ENCODE data around the gene TNFRSF19. TPM values are rescaled to one million over a fixed set of nuclear protein-coding genes. Genes with fewer than 3 reads are reported as not detected.

TNFRSF19 gene
- total and polyA plus RNA-seq, 10 of the 15 experiments (the other 5 are each of a cell fraction or from before 2014, with no cell fraction given) = 16.4 to 46.2 (median 35.4) TPM

DNA sequence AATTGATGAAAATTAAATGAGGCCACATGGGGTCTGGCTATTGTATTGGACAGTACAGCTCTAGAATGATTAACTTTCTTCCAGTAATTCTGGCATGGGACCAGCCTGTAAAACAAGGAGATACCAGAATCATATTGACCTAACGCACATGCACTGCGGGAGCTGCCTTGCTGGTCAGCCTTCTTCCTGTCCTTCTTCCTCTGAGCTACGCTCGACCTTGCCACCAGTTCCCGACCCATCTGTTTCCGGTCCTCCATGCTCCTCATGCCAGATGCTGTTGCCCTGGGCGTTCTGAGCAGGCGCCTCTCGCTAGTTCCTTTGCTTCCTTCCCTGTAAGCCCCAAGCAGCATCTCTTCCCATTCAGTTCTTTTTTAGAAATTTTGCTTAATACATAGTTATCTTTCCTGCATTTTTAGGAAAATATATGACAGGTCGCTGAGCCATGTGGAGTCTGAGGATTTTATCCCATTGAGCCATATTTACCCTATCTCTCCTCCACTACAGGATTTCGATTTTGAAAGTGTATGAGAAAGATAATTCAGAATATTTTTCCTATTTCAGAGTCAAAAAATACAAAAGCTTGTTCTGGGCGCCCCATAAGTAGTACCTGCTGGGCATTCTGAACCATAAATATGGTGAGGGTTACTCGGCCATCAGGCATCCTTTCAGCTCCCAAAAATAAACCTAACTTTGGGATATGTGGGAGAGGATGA is 38.6 kb downstream of the TNFRSF19 start:
- peaks cover 16% of the 10 kb centered on the region for H3K4me1 ChIP-seq (ENCODE audit: control insufficient read depth, insufficient read depth, low read length)
- in situ Hi-C loops (cut with MboI) (no loop called here), intact Hi-C loops (cut with micrococcal nuclease; ENCODE audit: unreplicated experiment) (no loop called here)
- CTCF ChIA-PET = interaction anchor here (1.3 kb wide), 1 partner anchor 14 kb away, joined by 3 read pairs; no protein-coding TSS in a partner anchor
- no peaks in the 10 kb centered on the region for H3K27me3 ChIP-seq (replicated peaks in 1 of 2; ENCODE audit: control insufficient read depth in 2 of 2, insufficient read depth in 2 of 2, low read length in 1 of 2)
- H3K4me3 ChIP-seq = peak overlapping the region; percentile 45
- H3K4me2 ChIP-seq (ENCODE audit: control insufficient read depth, insufficient read depth) = peak overlapping the region; percentile 89
- ATAC-seq = no peak; the same call in 2 of the 3 replicates
- H3K79me2 ChIP-seq (ENCODE audit: control insufficient read depth, insufficient read depth, low read length) = peaks cover 4% of the 10 kb centered on the region
- SMC1A ChIA-PET (ENCODE audit: uncharacterized antibody, unreplicated experiment) = interaction anchor here (0.7 to 1.7 kb wide), 3 partner anchors 9 to 52 kb away, joined by 3 read pairs; no protein-coding TSS in a partner anchor
- H3K27ac ChIP-seq (ENCODE audit: control insufficient read depth, insufficient read depth) = peak overlapping the region; percentile 71
- peak; percentile 43; the same call in 1 of the 2 replicates for TF ChIP-seq EED (IDR thresholded peaks at IDR 0.05; ENCODE audit: low read depth)
- TF ChIP-seq, protein P1, sequence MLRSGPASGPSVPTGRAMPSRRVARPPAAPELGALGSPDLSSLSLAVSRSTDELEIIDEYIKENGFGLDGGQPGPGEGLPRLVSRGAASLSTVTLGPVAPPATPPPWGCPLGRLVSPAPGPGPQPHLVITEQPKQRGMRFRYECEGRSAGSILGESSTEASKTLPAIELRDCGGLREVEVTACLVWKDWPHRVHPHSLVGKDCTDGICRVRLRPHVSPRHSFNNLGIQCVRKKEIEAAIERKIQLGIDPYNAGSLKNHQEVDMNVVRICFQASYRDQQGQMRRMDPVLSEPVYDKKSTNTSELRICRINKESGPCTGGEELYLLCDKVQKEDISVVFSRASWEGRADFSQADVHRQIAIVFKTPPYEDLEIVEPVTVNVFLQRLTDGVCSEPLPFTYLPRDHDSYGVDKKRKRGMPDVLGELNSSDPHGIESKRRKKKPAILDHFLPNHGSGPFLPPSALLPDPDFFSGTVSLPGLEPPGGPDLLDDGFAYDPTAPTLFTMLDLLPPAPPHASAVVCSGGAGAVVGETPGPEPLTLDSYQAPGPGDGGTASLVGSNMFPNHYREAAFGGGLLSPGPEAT (IDR thresholded peaks at IDR 0.05; ENCODE audit: low read depth) = no peak
- no peak for DNase-seq (ENCODE audit: low read depth, low spot score)
- WGBS (ENCODE audit: insufficient coverage, insufficient replicate concordance, low lambda C conversion rate, missing lambda C conversion rate) = 34% methylated on average over 13 of the region's 13 CpGs
- POLR2A ChIA-PET = interaction anchor here (0.6 kb wide), 1 partner anchor 20 kb away, joined by 3 read pairs; no protein-coding TSS in a partner anchor
- H4K20me1 ChIP-seq (ENCODE audit: control insufficient read depth, insufficient read depth) = no peaks in the 10 kb centered on the region
- no peaks in the 10 kb centered on the region for H3K9me3 ChIP-seq (replicated peaks; ENCODE audit: control insufficient read depth, insufficient read depth, low read length)
- BruUV-seq (replicated peaks) = no TSS peak
- RAD21 ChIA-PET (ENCODE audit: unreplicated experiment) = no interaction called here
- H3K36me3 ChIP-seq (ENCODE audit: control insufficient read depth in 2 of 2, insufficient read depth in 2 of 2, low read length in 1 of 2) = peaks cover 0 to 6% of the 10 kb centered on the region in 2 experiments; a peak in 1 of 4 replicates
- H3K9ac ChIP-seq (ENCODE audit: control insufficient read depth, insufficient read depth, low read length) = peak overlapping the region; percentile 32
- peak; percentile 52 for FAIRE-seq
- peak overlapping the region; percentile 61 for H2AFZ ChIP-seq (ENCODE audit: control insufficient read depth, low read depth, low read length)

DNA sequence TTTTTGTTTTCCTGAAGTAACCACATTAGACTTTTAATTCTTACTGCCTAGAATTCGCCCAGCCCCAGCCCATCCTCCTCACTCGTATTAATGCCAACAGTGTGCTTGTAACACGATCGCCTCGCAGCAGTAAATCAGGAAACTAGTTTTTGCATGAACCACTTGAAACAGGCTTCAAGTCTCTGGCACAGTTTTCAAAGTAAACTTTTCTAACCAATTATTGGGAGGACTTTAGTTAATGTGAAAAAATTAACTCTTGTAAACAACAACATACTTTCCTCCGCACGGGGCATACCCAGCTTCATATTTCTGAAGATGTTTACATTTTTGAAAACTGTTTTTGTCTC is 39.2 kb downstream of the TNFRSF19 start:
- H3K4me2 ChIP-seq (ENCODE audit: control insufficient read depth, insufficient read depth) = peak overlapping the region; percentile 89
- H3K36me3 ChIP-seq (ENCODE audit: control insufficient read depth in 2 of 2, insufficient read depth in 2 of 2, low read length in 1 of 2) = peaks cover 0 to 6% of the 10 kb centered on the region in 2 experiments; a peak in 1 of 4 replicates
- WGBS (ENCODE audit: insufficient coverage, insufficient replicate concordance, low lambda C conversion rate, missing lambda C conversion rate) = 25% methylated on average over 7 of the region's 7 CpGs
- no peaks in the 10 kb centered on the region for H4K20me1 ChIP-seq (ENCODE audit: control insufficient read depth, insufficient read depth)
- ChIA-PET RAD21 (ENCODE audit: unreplicated experiment) (interaction anchor here (0.8 kb wide), 1 partner anchor 57 kb away, joined by 3 read pairs; no protein-coding TSS in a partner anchor), POLR2A (interaction anchor here (0.6 kb wide), 1 partner anchor 19 kb away, joined by 3 read pairs; no protein-coding TSS in a partner anchor), SMC1A (ENCODE audit: uncharacterized antibody, unreplicated experiment) (interaction anchor here (0.7 to 1.7 kb wide), 3 partner anchors 8 to 51 kb away, joined by 3 read pairs; no protein-coding TSS in a partner anchor), CTCF (no interaction called here)
- peak overlapping the region; percentile 45 for H3K4me3 ChIP-seq
- FAIRE-seq (peak; percentile 79), DNase-seq (ENCODE audit: low read depth, low spot score) (no peak), ATAC-seq (peak; percentile 68)
- peak overlapping the region; percentile 61 for H2AFZ ChIP-seq (ENCODE audit: control insufficient read depth, low read depth, low read length)
- H3K4me1 ChIP-seq (ENCODE audit: control insufficient read depth, insufficient read depth, low read length) = peaks cover 16% of the 10 kb centered on the region
- no TSS peak for BruUV-seq (replicated peaks)
- intact Hi-C loops (cut with micrococcal nuclease; ENCODE audit: unreplicated experiment) = no loop called here
- peak overlapping the region; percentile 71 for H3K27ac ChIP-seq (ENCODE audit: control insufficient read depth, insufficient read depth)
- peak overlapping the region; percentile 32 for H3K9ac ChIP-seq (ENCODE audit: control insufficient read depth, insufficient read depth, low read length)
- peaks cover 4% of the 10 kb centered on the region for H3K79me2 ChIP-seq (ENCODE audit: control insufficient read depth, insufficient read depth, low read length)
- H3K9me3 ChIP-seq (replicated peaks; ENCODE audit: control insufficient read depth, insufficient read depth, low read length) = no peaks in the 10 kb centered on the region
- no peaks in the 10 kb centered on the region for H3K27me3 ChIP-seq (replicated peaks in 1 of 2; ENCODE audit: control insufficient read depth in 2 of 2, insufficient read depth in 2 of 2, low read length in 1 of 2)
- TF ChIP-seq RBBP5 (conservative IDR thresholded peaks at IDR 0.05) (no peak), SP1 (IDR thresholded peaks at IDR 0.05; ENCODE audit: low read depth, low read length) (no peak), MYC (IDR thresholded peaks at IDR 0.05; ENCODE audit: insufficient read depth, insufficient read length, insufficient replicate concordance, low read length, severe bottlenecking) (no peak), BRCA1 (IDR thresholded peaks at IDR 0.05; ENCODE audit: low read depth, low read length) (no peak)
- TF ChIP-seq, protein P2, sequence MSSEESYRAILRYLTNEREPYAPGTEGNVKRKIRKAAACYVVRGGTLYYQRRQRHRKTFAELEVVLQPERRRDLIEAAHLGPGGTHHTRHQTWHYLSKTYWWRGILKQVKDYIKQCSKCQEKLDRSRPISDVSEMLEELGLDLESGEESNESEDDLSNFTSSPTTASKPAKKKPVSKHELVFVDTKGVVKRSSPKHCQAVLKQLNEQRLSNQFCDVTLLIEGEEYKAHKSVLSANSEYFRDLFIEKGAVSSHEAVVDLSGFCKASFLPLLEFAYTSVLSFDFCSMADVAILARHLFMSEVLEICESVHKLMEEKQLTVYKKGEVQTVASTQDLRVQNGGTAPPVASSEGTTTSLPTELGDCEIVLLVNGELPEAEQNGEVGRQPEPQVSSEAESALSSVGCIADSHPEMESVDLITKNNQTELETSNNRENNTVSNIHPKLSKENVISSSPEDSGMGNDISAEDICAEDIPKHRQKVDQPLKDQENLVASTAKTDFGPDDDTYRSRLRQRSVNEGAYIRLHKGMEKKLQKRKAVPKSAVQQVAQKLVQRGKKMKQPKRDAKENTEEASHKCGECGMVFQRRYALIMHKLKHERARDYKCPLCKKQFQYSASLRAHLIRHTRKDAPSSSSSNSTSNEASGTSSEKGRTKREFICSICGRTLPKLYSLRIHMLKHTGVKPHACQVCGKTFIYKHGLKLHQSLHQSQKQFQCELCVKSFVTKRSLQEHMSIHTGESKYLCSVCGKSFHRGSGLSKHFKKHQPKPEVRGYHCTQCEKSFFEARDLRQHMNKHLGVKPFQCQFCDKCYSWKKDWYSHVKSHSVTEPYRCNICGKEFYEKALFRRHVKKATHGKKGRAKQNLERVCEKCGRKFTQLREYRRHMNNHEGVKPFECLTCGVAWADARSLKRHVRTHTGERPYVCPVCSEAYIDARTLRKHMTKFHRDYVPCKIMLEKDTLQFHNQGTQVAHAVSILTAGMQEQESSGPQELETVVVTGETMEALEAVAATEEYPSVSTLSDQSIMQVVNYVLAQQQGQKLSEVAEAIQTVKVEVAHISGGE (CRISPR knock-in tag; IDR thresholded peaks at IDR 0.05) = no peak
- TF ChIP-seq, protein P3, sequence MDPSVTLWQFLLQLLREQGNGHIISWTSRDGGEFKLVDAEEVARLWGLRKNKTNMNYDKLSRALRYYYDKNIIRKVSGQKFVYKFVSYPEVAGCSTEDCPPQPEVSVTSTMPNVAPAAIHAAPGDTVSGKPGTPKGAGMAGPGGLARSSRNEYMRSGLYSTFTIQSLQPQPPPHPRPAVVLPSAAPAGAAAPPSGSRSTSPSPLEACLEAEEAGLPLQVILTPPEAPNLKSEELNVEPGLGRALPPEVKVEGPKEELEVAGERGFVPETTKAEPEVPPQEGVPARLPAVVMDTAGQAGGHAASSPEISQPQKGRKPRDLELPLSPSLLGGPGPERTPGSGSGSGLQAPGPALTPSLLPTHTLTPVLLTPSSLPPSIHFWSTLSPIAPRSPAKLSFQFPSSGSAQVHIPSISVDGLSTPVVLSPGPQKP (IDR thresholded peaks at IDR 0.05; ENCODE audit: low read depth, low read length) = no peak
- in situ Hi-C loops (cut with MboI) = no loop called here

Data from GM12878 (cell line).